GM12878 (cell line): ENCODE data around the gene SLC15A1. TPM values are rescaled to one million over a fixed set of nuclear protein-coding genes. Genes with fewer than 3 reads are reported as not detected.
A peak's percentile ranks its signal among the peaks of the same experiment; 100 is the strongest.

Experiments
- ATAC-seq: fragments of 200-7000 bp; cut with Tn5 transposase; 3 replicates; pipeline ENCODE4 v1.9.1; 2020; ENCODE audit warnings: mild to moderate bottlenecking, moderate library complexity
- BruUV-seq: library from RNA; stranded (reverse); fragments of 400-500 nt; replicated peaks from 2 replicates; lab custom pipeline; 2021; lab: Mats Ljungman, UMichigan
- CTCF ChIA-PET: fragments of 300-600 bp; sonication (Branson Sonifier 250); formaldehyde crosslinking; extraction: SDS; loops from one replicate; lab custom pipeline; 2021; ENCODE audit warnings: inconsistent platforms; lab: Yijun Ruan, JAX
- POLR2A ChIA-PET: fragments of 350-600 bp; formaldehyde crosslinking; extraction: SDS; loops from one replicate; lab custom pipeline; 2021; ENCODE audit warnings: inconsistent platforms; lab: Charles Lee
- RAD21 ChIA-PET: fragments of 300-600 bp; sonication (Branson Sonifier 250); formaldehyde crosslinking; loops from one replicate; lab custom pipeline; 2023; ENCODE audit warnings: antibody characterized with exemption; ENCODE audit not compliant: unreplicated experiment; lab: Charles Lee
- SMC1A ChIA-PET: fragments of 300-600 bp; sonication (Branson Sonifier 250); formaldehyde crosslinking; loops from one replicate; lab custom pipeline; 2023; ENCODE audit not compliant: unreplicated experiment, uncharacterized antibody; lab: Charles Lee
- DNase-seq: peaks from one replicate; pipeline ENCODE4 v3.0.0-alpha.2; 2011; ENCODE audit warnings: low read depth, low spot score
- FAIRE-seq: peaks from 3 replicates; lab custom pipeline; 2011; peaks lifted over from hg19 to GRCh38; lab: Jason Lieb, UNC
- H2AFZ ChIP-seq: 2 replicates; pipeline ENCODE4 v1.6.0; 2011; ENCODE audit warnings: low read depth, low read length, control low read depth; ENCODE audit not compliant: control insufficient read depth
- H3K27ac ChIP-seq: 2 replicates; pipeline ENCODE4 v1.5.1; 2011; ENCODE audit warnings: control low read depth; ENCODE audit not compliant: control insufficient read depth, insufficient read depth
- H3K27me3 ChIP-seq, 2 experiments: replicated peaks in 1 of 2; 2 replicates each; pipeline versions ENCODE4 v1.6.0 to v1.6.1; 2011; ENCODE audit warnings: low read length in 1 of 2; ENCODE audit not compliant: control insufficient read depth in 2 of 2, insufficient read depth in 2 of 2
- H3K36me3 ChIP-seq, 2 experiments: 2 replicates each; pipeline ENCODE4 v1.5.1; 2011; ENCODE audit warnings: low read length in 1 of 2; ENCODE audit not compliant: control insufficient read depth in 2 of 2, insufficient read depth in 2 of 2
- H3K4me1 ChIP-seq: 2 replicates; pipeline ENCODE4 v1.6.1; 2011; ENCODE audit warnings: mild to moderate bottlenecking, low read length, moderate library complexity, mixed read lengths; ENCODE audit not compliant: control insufficient read depth, insufficient read depth
- H3K4me2 ChIP-seq: 2 replicates; pipeline ENCODE4 v1.6.0; 2011; ENCODE audit warnings: control low read depth; ENCODE audit not compliant: control insufficient read depth, insufficient read depth
- H3K4me3 ChIP-seq: fragments of 200-600 bp; sonication (generic); 2 replicates; pipeline ENCODE4 v1.5.1; 2016
- H3K79me2 ChIP-seq: 2 replicates; pipeline ENCODE4 v1.6.0; 2011; ENCODE audit warnings: low read length; ENCODE audit not compliant: control insufficient read depth, insufficient read depth
- H3K9ac ChIP-seq: 2 replicates; pipeline ENCODE4 v1.8.0; 2011; ENCODE audit warnings: low read length, control low read depth, mixed read lengths; ENCODE audit not compliant: control insufficient read depth, insufficient read depth
- H3K9me3 ChIP-seq: replicated peaks from 3 replicates; pipeline ENCODE4 v1.5.1; 2011; ENCODE audit warnings: mild to moderate bottlenecking, low read length; ENCODE audit not compliant: control insufficient read depth, insufficient read depth
- H4K20me1 ChIP-seq: 2 replicates; pipeline ENCODE4 v1.6.0; 2011; ENCODE audit not compliant: control insufficient read depth, insufficient read depth
- ATF7 ChIP-seq: fragments of 450-650 bp; IDR thresholded peaks from 2 replicates; pipeline ENCODE4 v1.6.1; 2016; ENCODE audit warnings: low read depth, mild to moderate bottlenecking
- CHD2 ChIP-seq: IDR thresholded peaks from 2 replicates; pipeline ENCODE4 v1.6.1; 2011; ENCODE audit warnings: low read depth, low read length, improper control_type of control experiment, borderline replicate concordance
- CREM ChIP-seq: IDR thresholded peaks from 2 replicates; pipeline ENCODE4 v1.6.1; 2014; ENCODE audit warnings: antibody characterized with exemption, low read depth
- GATAD2B ChIP-seq: fragments of 450-650 bp; conservative IDR thresholded peaks from 2 replicates; pipeline ENCODE4 v1.6.1; 2017; ENCODE audit warnings: low read depth, mild to moderate bottlenecking, moderate library complexity
- MTA2 ChIP-seq: fragments of 450-650 bp; IDR thresholded peaks from 2 replicates; pipeline ENCODE4 v1.6.1; 2016; ENCODE audit warnings: low read depth, mild to moderate bottlenecking, moderate library complexity
- NR2F1 ChIP-seq: fragments of 450-650 bp; conservative IDR thresholded peaks from 2 replicates; pipeline ENCODE4 v1.6.1; 2017; ENCODE audit warnings: mild to moderate bottlenecking
- SIX5 ChIP-seq: IDR thresholded peaks from 2 replicates; pipeline ENCODE4 v1.6.1; 2011; ENCODE audit warnings: mild to moderate bottlenecking, low read depth, low read length, moderate library complexity; ENCODE audit not compliant: severe bottlenecking
- TARDBP ChIP-seq: IDR thresholded peaks from 2 replicates; pipeline ENCODE4 v1.6.1; 2016; ENCODE audit warnings: borderline replicate concordance
- TCF3 ChIP-seq: IDR thresholded peaks from 2 replicates; pipeline ENCODE4 v1.6.1; 2012; ENCODE audit warnings: low read depth, mild to moderate bottlenecking, low read length, borderline replicate concordance; ENCODE audit not compliant: insufficient read depth
- ZBTB40 ChIP-seq: fragments of 450-650 bp; IDR thresholded peaks from 2 replicates; pipeline ENCODE4 v1.6.1; 2016; ENCODE audit warnings: mild to moderate bottlenecking, moderate library complexity, borderline replicate concordance
- ZNF384 ChIP-seq: IDR thresholded peaks from 2 replicates; pipeline ENCODE4 v1.6.1; 2012; ENCODE audit warnings: low read depth, mild to moderate bottlenecking, low read length, improper control_type of control experiment, borderline replicate concordance
- WGBS: methylation state at CpG from one replicate; pipeline ENCODE4 v1.1.6; 2016; ENCODE audit warnings: low lambda C conversion rate; ENCODE audit not compliant: insufficient replicate concordance, insufficient coverage; ENCODE audit errors: missing lambda C conversion rate; 5-methylcytosine and 5-hydroxymethylcytosine counted together
- in situ Hi-C: fragments of 300-500 bp; cut with MboI; formaldehyde crosslinking; loops from 9 replicates; pipeline ENCODE4 v1.14.3; 2018; ENCODE audit warnings: mixed read lengths
- intact Hi-C: fragments of 100-400 bp; cut with micrococcal nuclease; formaldehyde crosslinking; loops from one replicate; pipeline ENCODE4 v1.14.2; 2022; ENCODE audit not compliant: unreplicated experiment
- polyA plus RNA-seq, 11 experiments: library from polyadenylated mRNA; depleted of rRNA in 4 of 11; unstranded in 6 of 11; stranded (reverse) in 5 of 11; fragments of >200 nt; fragmentation: Nextera tagmentation in 4 of 11; fragmentation: Illumina TruSeq in 1 of 11; extraction: Ambion mirVana in 4 of 11; extraction: Trizol in 1 of 11; gene quantifications; 1 replicate in 1 of 11; 2 replicates in 10 of 11; pipeline versions ENCODE4 v1.2.1 to v1.2.3, GENCODE V29; 2011 to 2016; ENCODE audit warnings: inconsistent platforms in 2 of 11, missing spikeins in 2 of 11, low read depth in 1 of 11
- total RNA-seq, 4 experiments: library from RNA; depleted of rRNA in 3 of 4; stranded (reverse); fragments of >200 nt in 3 of 4; fragmentation: Illumina TruSeq in 1 of 4; extraction: Trizol in 1 of 4; gene quantifications; 2 replicates each; pipeline versions ENCODE4 v1.2.1 to v1.2.3, GENCODE V29; 2013 to 2021

Gene SLC15A1
- total and polyA plus RNA-seq, 10 of the 15 experiments (the other 5 are each of a cell fraction or from before 2014, with no cell fraction given): not detected

GRCh38 chr13:98652721-98653462, 99.6 kb downstream of the SLC15A1 start:
- SMC1A ChIA-PET: interaction anchor here (0.6 to 5.0 kb wide), 54 partner anchors 12 to 798 kb away, joined by 3 to 66 read pairs (median 4); no protein-coding TSS in a partner anchor
- POLR2A ChIA-PET: interaction anchor here (0.9 kb wide), 1 partner anchor 164 kb away, joined by 4 read pairs; no protein-coding TSS in a partner anchor
- intact Hi-C loops: loop anchor here (1.0 to 5.0 kb wide), 3 partner anchors 81 to 208 kb away; no protein-coding TSS in a partner anchor
- H3K27me3 ChIP-seq: no peaks in the 10 kb centered on the region
- H3K9me3 ChIP-seq: no peaks in the 10 kb centered on the region
- no peak for TF ChIP-seq TARDBP
- TF ChIP-seq NR2F1: no peak
- no peak for TF ChIP-seq SIX5
- no peak for TF ChIP-seq ZNF384
- WGBS: 27% methylated on average over 4 of the region's 4 CpGs
- no peak overlapping the region for H3K9ac ChIP-seq
- no peak overlapping the region for H3K27ac ChIP-seq
- DNase-seq (no peak), FAIRE-seq (no peak), ATAC-seq (peak; percentile 59; the same call in 2 of the 3 replicates)
- no peak overlapping the region for H3K4me3 ChIP-seq
- no peaks in the 10 kb centered on the region for H4K20me1 ChIP-seq
- no TSS peak for BruUV-seq
- H2AFZ ChIP-seq: peak overlapping the region; percentile 84
- H3K4me2 ChIP-seq: no peak overlapping the region
- in situ Hi-C loops: no loop called here
- CTCF ChIA-PET: interaction anchor here (0.5 to 6.7 kb wide), 64 partner anchors 9 to 797 kb away, joined by 3 to 135 read pairs (median 4); partner anchors contain the start of gene STK24
- RAD21 ChIA-PET: interaction anchor here (0.5 to 5.2 kb wide), 38 partner anchors 13 to 975 kb away, joined by 3 to 89 read pairs (median 6); partner anchors contain the start of gene STK24
- no peaks in the 10 kb centered on the region; the same call in 1 of the 2 replicates for H3K79me2 ChIP-seq
- H3K4me1 ChIP-seq: peaks cover 3% of the 10 kb centered on the region; the same call in 1 of the 2 replicates
- H3K36me3 ChIP-seq: no peaks in the 10 kb centered on the region

- Histone ChIP-seq H3K27ac (no peak overlapping the region), H3K36me3 (no peaks in the 10 kb centered on the region), H3K9ac (no peak overlapping the region), H3K9me3 (no peaks in the 10 kb centered on the region), H3K79me2 (no peaks in the 10 kb centered on the region; the same call in 1 of the 2 replicates), H4K20me1 (no peaks in the 10 kb centered on the region), H3K27me3 (no peaks in the 10 kb centered on the region), H3K4me2 (no peak overlapping the region), H2AFZ (no peak overlapping the region), H3K4me3 (no peak overlapping the region), H3K4me1 (peaks cover 3% of the 10 kb centered on the region; the same call in 1 of the 2 replicates)
- ChIA-PET RAD21 (interaction anchor here (0.7 to 5.2 kb wide), 20 partner anchors 14 to 796 kb away, joined by 3 to 89 read pairs (median 6); no protein-coding TSS in a partner anchor), POLR2A (interaction anchor here (0.6 to 0.9 kb wide), 3 partner anchors 99 to 166 kb away, joined by 3 to 4 read pairs (median 4); no protein-coding TSS in a partner anchor), SMC1A (interaction anchor here (0.7 to 5.0 kb wide), 33 partner anchors 13 to 206 kb away, joined by 3 to 66 read pairs (median 5); no protein-coding TSS in a partner anchor), CTCF (interaction anchor here (0.6 to 6.7 kb wide), 34 partner anchors 10 to 796 kb away, joined by 3 to 135 read pairs (median 6); no protein-coding TSS in a partner anchor)
- intact Hi-C loops: loop anchor here (5.0 kb wide), 2 partner anchors 80 to 185 kb away; no protein-coding TSS in a partner anchor
- DNase-seq (no peak), ATAC-seq (no peak), FAIRE-seq (no peak)
- in situ Hi-C loops: no loop called here
- WGBS: 46% methylated on average over 2 of the region's 2 CpGs
- no TSS peak for BruUV-seq
- TF ChIP-seq GATAD2B (no peak), ZBTB40 (no peak), ATF7 (no peak), CREM (no peak), MTA2 (no peak), CHD2 (no peak), TCF3 (no peak)
These were observed 100.2 kb downstream of the SLC15A1 start for GRCh38 chr13:98652276-98652675.
